Ureter (tissue), 1 donor: ENCODE results near the gene ATP5PO. TPM values are rescaled to one million over a fixed set of nuclear protein-coding genes. Genes with fewer than 3 reads are reported as not detected.

Source experiments
- DNase-seq: peaks from one replicate; pipeline ENCODE4 v3.0.0-alpha.2; 2020; ENCODE audit warnings: low spot score
- total RNA-seq: library from RNA; stranded (reverse); gene quantifications from one replicate; pipeline ENCODE4 v1.2.4, GENCODE V29; 2023
- donor health status: DM: yes; HTN: yes; CAD: no.

Gene ATP5PO
- total RNA-seq, 1 donor from 2014 or later = 188 TPM

DNA sequence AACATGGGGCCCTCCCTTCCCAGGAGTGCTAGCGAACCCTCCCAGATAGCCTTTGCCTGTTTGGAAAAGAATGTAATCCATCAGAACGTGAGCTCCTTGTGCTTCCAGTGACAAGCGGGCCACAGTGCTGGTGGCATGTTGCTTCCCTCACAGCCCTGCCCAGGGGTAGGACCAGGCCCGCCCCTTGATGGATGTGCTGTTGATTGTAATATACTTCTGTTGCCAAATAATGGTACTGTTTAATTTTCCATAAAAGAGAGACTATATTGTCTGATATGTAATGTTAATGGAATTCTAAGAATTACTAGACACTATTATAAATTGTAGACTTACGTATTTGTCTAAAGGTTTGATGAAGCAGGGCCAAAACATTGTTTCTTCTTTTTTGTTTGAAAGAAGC is 16.4 kb downstream of the ATP5PO start:
- no peak for DNase-seq

DNA sequence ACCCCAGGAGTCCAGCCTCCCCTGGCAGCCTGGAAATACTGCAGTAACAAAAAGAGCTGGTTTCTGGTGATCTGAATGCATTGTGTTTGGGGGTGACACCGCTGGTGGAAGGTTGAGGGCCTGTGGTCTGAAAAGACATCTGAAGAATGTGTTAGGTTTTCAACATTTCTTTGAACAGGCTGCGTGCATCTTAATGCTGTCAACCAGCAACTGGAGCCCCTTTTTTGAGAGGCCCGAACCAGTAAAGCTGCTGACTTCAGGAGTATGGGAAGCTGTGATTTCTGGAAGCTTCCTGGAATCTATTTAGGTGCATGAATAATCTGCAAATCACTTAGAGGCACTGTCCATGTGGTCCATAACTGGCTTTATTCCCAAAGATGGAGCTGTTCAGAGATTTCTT is 17.0 kb downstream of the ATP5PO start:
- DNase-seq = no peak

DNA sequence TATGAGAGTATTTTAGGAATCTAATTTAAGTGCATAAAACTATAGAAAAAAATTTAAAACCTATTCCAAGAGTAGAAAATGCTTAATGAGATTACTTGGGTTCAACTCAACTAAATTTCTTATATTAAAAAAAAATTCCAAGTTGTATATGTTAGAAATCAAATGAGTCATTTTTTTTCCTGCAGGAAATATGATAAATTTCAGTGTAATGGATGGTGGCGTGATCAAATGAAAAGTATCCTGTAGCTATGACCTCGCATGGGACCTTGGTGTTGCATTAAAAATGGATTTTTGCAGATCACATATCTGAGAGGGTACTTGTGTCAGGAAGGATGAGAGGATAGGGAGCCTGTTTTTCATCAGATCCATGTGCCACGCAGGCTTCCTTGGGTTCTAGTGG is 17.9 kb downstream of the ATP5PO start:
- no peak for DNase-seq

DNA sequence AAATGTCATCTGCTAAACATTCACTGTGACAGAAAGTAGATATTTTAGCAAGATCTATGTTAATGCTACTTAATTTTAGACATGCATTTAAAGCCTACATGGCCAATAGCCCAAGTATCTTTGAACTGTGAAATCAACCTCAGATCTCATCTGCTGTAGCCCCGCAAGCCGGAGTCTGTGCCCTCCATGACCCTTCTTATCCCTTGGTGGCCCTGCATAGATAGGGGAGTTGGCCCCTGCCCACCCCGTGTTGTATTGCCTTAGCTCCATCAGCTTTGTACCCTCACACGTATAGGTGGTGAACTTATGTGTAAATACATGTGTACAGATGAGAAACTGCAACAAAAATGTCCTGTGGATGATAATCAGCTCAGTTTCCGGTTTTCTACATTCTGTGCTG is 18.5 kb downstream of the ATP5PO start:
- DNase-seq = no peak

DNA sequence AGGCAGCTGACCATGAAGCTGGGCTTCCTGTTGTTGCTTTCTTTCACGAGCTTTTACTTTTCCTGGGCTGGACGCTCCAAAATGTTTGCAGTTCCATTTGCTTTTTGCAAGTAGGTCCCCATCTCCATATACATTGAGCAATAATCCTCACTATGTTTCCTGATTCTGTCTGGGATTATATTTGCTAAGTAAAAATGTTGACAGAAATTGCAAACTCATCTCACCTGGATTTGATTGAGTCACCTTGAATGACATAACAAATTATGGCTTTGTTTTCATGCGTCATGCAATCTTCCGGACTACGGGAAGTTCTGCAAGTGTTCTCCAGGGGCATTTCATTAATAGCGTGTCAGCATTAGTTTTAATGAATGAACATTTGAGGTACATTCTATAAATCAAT is 18.9 kb downstream of the ATP5PO start:
- DNase-seq = no peak

DNA sequence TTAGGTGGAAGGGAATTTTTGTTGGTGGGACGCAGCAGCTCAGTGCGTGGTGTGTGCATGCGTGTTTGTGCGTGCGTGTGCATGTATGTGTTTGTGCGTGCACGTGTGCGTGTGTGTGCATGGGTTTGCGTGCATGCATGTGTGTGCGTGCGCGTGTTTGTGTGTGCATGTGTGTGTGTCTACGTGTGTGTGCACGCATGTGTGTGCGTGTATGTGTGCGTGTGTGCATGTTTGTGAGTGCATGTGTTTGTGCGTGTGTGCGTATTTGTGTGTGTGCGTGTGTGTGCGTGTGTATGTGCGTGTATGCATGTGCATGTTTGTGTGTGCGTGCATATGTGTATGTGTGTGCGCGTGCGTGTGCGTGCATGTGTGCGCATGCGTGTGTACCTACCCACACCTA is 20.2 kb downstream of the ATP5PO start:
- no peak for DNase-seq

DNA sequence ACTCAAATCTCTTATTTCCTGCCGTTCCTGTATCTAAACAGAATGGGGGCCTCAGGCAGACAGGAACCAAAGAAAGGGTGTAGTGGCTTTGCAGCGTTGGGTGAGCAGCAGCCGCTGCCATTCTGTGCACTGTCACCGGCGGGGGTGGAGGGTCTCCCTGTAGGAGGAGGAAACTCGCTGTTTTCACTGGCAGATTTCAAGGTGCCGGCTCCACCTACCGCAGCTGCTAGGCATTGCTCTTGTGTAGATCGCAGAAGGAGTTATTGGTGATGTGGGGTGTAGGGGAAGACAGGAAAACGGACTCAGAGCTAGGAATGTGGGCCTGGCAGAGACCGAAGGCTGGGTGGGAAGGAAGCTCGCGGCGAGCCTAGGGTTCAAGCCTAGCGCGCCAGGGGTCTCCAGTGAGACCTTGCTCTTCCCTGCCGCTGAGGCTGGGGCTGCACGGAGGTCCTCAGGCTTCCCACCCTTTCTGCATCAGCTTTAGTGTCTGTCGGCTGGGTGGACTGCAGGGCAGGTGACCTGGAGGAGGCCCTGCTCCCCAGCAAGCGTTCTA is 20.8 kb downstream of the ATP5PO start:
- DNase-seq = peak; percentile 75

DNA sequence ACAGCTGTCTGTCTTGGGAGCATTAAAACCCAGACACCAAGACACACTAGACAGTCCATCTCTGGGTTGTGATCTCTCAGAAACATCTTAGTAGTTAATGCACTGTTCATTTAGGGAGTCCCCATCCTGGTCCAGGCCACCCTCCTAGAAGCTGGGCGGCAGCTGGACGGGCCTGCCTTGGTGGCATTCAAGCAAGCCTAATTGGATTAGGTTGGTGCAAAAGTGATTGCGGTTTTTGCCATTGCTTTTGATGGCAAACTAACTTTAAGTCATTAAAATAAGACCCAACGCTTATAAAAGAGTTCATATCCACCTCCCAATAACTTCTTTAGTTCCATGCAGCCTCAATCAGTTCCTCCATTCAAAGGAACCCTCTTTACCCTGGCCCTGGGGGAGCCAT is 21.7 kb downstream of the ATP5PO start:
- DNase-seq = no peak

DNA sequence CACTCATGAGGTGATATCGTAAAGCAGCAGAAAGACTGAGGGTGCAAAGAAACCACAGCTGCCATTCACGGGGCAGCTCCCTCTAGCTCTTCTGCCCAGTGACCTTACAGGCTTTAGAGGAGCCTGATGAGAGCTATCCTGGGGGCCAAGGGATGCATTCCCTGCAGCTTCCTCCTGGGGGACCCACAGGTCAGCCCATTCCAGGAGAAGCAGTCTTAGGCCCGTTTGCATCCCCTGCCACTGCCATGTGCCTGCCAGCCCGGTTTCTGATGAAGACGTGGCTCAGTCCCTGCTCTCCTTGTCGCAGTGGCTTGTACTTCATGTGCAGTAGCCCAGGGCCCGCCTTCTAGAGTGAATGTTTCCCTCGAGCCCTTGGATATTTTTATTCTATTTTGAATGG is 22.8 kb downstream of the ATP5PO start:
- no peak for DNase-seq

DNA sequence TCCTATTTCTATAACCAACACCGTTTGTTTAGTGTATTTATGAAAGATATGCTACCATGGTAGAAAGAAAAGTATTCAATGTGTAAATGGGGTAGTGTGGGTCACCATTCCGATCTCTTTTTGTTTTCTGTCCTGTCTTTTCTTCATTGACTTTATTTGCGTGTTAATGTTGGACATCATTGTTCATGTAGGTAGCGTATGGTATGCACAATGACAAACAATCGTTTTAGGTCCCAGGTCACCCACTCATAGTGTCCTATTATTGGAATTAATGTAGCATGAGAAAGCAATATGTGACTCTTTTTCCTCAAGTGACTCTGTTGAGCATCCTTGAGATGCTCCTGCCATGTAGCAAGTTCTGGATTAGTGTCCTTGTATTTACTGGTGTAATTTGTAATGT is 25.4 kb downstream of the ATP5PO start:
- no peak for DNase-seq

DNA sequence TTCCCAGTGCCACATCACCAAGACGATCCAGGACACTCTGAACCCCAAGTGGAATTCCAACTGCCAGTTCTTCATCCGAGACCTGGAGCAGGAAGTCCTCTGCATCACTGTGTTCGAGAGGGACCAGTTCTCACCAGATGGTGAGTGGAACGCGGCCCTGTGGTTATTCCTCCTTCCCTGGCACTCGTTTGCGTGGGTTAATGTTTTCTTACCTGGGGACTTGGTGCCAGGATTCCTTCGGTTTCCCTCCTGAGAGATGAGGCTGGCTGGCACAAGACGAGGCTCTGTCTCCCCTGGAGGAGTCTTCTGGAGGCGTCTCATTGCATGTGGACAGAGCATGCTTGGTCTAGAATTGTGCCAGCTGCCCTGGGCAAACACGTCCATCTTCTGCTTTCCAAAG is 29.3 kb downstream of the ATP5PO start:
- no peak for DNase-seq

DNA sequence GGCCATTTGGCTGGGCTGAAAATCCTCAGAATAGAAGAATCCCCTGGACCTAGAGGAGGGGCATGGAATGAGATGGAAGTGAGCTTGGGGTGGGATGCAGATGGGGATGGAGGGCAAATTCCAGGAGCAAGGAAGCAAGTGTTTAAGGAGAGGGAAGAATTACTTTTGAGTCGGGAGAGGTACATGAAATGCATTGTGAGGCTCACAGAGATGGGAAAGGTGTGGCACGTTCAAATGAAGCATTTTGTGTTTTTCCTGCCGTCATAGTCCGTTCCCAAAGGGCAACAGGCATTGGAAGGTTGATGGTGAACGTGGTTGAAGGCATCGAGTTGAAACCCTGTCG is 30.5 kb downstream of the ATP5PO start:
- no peak for DNase-seq

DNA sequence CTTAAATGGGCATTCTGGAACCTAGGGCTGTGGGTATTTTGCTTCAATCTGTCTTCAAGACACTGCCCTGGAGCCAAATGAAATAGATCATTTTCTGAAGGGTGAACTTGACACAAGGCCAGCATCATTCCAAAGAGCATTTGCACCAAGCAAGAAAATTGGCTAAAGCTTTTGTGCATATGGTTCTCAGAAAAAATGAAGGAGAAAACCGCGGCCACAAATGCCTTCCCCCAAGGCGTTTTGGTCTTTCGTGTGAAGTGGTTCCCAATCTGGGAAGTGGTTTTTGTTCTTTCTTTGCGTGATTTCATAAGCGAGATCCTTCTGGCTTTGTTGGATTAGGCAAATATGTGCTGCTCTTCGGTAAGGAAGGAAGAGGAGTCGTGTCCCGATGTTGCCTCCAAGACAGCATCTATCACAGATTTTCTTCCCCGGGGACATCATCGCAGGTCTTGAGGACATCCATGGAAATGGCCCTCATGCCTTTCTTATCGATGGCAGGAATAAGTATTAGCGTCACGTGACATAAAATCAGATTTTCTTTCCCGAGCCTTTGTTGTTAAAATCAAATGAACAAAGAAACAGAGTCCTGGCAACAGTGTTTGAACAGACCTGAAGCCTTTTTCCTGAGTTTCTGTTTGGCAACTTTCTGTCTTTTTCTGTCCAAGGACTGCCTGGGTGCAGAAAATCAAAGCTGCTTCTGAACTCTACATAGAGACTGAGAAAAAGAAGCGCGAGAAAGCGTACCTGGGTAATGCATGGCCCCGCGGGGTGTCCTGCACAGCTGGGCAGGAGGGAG is 31.0 kb downstream of the ATP5PO start:
- no peak for DNase-seq

DNA sequence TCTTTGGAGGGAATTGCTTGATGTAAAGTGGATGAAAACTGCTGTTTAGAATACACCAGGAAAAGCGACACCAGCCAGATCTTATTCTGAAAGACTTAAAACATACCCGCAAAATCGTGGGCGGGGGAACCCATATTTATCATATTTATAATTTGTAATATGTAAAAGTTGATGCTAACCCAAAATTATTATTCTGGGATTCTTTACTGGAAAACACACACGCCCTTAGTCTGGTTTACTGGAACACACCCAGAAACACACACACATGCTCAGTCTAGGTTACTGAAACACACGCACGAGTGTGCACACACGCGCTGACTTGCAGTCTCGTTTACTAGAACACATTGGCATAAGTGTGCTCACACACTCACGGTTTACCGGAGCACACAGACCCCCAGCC is 32.5 kb downstream of the ATP5PO start:
- DNase-seq = no peak

DNA sequence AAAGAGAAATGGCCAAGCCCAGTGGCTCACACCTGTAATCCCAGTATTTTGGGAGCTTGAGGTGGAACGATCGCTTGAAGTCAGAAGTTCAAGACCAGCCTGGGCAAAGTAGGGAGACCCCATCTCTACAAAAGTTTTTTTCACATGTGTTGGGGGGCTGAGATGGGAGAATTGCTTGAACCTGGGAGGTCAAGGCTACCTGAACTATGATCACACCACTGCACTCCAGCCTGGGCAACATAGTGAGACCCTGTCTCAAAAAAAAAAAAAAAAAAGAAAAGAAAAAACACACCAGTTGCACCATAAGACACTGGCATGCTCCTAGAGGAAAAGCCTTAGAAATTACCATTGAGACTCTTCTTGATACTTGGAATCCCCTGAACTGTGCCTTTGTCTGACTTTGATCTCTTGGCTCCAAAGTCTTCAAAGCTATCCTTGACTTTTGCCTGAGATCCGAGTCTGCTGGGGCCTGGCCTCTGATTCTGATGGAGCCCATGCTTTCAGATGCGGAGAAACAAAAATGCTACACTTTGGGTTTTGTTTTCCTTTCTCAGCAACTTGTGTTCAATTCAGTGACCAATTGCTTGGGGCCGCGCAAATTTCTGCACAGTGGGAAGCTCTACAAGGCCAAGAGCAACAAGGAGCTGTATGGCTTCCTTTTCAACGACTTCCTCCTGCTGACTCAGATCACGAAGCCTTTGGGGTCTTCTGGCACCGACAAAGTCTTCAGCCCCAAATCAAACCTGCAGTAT is 33.7 kb downstream of the ATP5PO start:
- DNase-seq = no peak

DNA sequence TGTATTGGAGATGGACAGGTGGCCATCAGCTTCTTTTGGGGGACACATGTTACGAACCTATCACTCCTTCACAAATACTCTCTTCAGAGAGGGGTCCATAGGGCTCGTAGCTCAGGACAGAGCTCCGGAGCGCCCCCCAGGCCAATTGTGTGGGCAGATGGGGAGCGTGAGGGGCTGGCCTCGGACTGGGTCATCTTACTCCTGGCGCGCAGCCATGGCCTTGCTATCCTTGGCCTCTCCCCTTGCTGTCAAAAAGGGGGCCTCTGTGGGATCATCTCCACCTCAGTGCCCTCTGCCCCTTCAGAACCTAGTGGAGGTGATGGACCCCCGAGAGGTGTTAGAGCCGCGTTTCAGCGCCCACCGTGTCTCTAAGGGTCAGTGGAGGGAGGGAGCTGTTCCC is 35.0 kb downstream of the ATP5PO start:
- DNase-seq = no peak

DNA sequence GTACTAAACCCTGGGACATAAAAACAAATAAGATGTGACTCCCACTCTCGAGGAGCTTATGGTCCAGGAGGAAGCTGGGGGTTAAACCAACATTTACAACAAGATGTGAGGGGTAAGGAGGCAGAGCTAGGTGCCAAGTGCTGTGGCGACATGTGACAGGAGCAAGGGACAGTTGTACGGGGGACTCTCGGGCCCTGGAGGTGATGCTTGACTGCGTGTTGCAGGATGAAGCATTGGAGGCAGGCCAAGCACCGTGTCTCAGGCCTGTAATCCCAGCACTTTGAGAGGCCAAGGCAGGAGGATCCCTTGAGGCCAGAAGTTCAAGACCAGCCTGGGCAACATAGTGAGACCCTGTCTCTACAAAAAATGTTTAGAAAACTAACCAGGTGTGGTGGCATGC is 36.8 kb downstream of the ATP5PO start:
- no peak for DNase-seq

DNA sequence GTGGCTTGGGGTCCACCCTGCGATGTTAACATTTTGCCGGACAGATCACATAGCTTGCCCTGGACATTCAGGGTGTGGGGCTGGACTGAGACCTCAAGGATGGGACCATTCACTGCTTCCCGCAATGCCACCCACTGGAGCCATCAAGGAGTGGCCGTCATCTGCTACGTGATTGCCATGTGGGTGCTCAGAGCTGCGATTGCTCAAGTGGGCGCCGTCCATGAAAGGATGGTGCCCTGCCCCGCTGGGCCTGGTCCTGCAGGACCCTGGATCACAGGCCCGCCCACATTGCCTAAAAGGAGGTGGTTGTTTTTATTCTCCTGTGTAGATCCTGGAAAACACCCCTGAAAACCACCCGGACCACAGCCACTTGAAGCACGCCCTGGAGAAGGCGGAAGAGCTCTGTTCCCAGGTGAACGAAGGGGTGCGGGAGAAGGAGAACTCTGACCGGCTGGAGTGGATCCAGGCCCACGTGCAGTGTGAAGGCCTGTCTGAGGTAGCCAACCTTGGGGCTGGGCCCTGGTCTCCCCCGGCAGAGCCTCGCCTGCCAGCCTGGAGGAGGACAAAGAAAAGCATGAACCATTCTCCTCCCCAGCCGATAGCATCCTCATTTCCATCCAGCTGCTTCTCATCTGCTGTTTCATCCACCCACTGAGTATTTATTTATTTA is 40.4 kb downstream of the ATP5PO start:
- no peak for DNase-seq

DNA sequence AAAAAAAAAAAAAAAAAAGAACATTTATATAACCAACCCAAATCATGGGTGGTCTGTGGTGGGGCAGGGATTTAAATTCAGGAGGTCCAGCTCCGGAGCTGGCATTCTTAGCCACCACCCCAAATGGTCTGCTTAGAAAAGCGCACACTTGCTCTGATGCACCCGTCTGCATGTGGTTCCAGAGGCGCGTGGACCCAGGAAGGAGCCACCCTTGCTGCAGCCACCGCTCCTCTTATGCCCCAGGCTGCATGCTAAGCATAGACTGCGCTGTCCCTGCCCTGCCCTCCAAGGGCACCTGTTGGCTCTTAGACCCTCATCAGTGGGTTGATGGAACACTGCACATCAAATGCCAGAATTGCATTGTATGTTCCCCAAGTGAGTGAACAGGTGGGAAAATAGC is 41.4 kb downstream of the ATP5PO start:
- no peak for DNase-seq

DNA sequence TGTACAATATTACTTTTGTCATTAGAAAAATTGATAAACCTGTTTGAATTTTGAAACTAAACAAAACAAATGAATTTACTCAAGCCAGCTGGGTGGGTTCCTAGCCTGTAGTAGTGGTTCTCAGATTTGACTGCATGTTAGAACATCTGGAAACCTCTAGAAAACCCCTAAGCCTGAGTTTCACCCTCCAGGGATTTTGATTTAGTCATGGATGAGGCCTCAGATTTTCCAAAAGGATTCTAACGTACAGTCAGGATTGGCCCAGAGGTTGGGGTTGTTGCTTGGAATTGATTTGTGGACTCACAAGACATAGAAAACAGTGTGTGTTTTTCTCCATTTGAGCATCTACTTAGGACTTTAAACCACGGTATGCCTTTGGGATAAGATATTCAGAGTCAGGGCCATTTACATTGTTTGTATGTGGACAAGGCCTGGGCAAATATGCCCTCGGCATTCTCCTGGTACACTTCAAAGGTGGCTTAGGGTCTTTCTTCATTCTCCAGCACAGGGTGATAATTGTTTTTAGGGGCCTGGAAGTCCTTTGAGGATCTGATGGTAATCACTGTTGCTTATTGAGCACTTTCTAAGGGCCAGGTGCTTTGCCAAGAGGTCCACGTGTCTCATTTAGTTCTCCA is 42.6 kb downstream of the ATP5PO start:
- DNase-seq = no peak

DNA sequence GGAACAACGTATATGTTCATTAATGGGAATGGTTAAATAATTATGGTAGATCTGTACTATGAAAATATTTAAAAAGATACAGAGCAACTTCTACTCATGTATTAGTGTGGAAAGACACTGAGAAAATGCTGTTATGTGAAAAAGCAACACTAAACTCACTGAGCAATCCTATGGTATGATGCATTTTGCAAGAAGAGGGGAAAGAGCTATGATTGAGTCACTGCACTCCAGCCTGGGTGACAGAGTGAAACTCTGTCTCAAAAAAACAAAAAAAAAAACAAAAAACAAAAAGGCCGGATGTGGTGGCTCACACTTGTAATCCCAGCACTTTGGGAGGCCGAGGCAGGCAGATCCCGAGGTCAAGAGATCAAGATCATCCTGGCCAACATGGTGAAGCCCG is 44.4 kb downstream of the ATP5PO start:
- no peak for DNase-seq

DNA sequence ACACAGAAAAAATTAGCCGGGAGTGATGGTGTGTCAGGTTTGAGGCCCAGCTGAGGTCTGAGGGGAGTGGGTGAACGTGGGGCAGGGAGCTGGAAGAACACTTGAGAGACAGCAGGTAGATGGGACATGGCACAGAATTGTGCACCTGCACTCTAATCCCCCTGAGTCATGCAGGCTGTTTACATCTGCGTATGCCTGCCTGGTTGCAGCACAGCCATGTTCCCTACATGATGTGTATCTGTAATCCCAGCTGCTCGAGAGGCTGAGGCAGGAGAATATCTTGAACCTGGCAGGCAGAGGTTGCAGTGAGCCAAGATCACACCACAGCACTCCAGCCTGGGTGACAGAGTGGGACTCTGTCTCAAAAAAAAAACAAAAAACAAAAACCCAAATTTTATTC is 44.8 kb downstream of the ATP5PO start:
- DNase-seq = no peak
